Right lung (tissue), 5 donors: Measurements from ENCODE around the gene DLST. TPM values are rescaled to one million over a fixed set of nuclear protein-coding genes. Genes with fewer than 3 reads are reported as not detected.

Experiments used
- DNase-seq, 2 donors: peaks; one replicate each; pipeline ENCODE4 v3.0.0-alpha.2; 2013
- polyA plus RNA-seq, 5 donors: library from polyadenylated mRNA; unstranded; fragments of 120-200 nt; gene quantifications; one replicate each; pipeline versions ENCODE4 v1.2.1 to v1.2.3, GENCODE V29; 2013; ENCODE audit warnings: inconsistent platforms in 1 of 5, low replicate concordance in 1 of 5; ENCODE audit not compliant: insufficient read length in 5 of 5, insufficient read depth in 1 of 5

DLST gene
- polyA plus RNA-seq, 5 donors: 78.3 to 104 (median 95.0) TPM

GRCh38 chr14:74892745-74893144, 11.0 kb downstream of the DLST start:
- no peak for DNase-seq

- DNase-seq: no peak
Measured at GRCh38 chr14:74893614-74894091, 11.9 kb downstream of the DLST start.

- no peak for DNase-seq
Measured at GRCh38 chr14:74896400-74896799, 14.7 kb downstream of the DLST start.

- no peak for DNase-seq
Measured at GRCh38 chr14:74897642-74898041, 15.9 kb downstream of the DLST start.

GRCh38 chr14:74898083-74898482, 16.4 kb downstream of the DLST start:
- DNase-seq: no peak

- DNase-seq: no peak
Measured at GRCh38 chr14:74898694-74899093, 17.0 kb downstream of the DLST start.

GRCh38 chr14:74902941-74903705, 21.4 kb downstream of the DLST start:
- no peak for DNase-seq

GRCh38 chr14:74904635-74905503, 23.2 kb downstream of the DLST start:
- no peak for DNase-seq

- DNase-seq: peak in 1 of 2 donors; percentile 38
Measured at GRCh38 chr14:74905595-74906142, 24.0 kb downstream of the DLST start.

GRCh38 chr14:74906925-74907521, 25.3 kb downstream of the DLST start:
- no peak for DNase-seq

GRCh38 chr14:74907744-74908143, 26.0 kb downstream of the DLST start:
- DNase-seq: no peak

GRCh38 chr14:74908861-74909341, 27.2 kb downstream of the DLST start:
- no peak for DNase-seq

- DNase-seq: no peak
Measured at GRCh38 chr14:74909501-74909900, 27.8 kb downstream of the DLST start.

- no peak for DNase-seq
Measured at GRCh38 chr14:74909911-74910310, 28.2 kb downstream of the DLST start.

- DNase-seq: no peak
Measured at GRCh38 chr14:74910556-74910955, 28.8 kb downstream of the DLST start.

- DNase-seq: no peak
Measured at GRCh38 chr14:74911221-74911620, 29.5 kb downstream of the DLST start.

- DNase-seq: no peak
Measured at GRCh38 chr14:74911704-74912103, 30.0 kb downstream of the DLST start.

GRCh38 chr14:74912111-74912510, 30.4 kb downstream of the DLST start:
- DNase-seq: no peak

- no peak for DNase-seq
Measured at GRCh38 chr14:74912801-74913200, 31.1 kb downstream of the DLST start.

GRCh38 chr14:74913393-74913910, 31.7 kb downstream of the DLST start:
- DNase-seq: no peak

GRCh38 chr14:74913986-74914573, 32.4 kb downstream of the DLST start:
- peak in 1 of 2 donors; percentile 80 for DNase-seq
